WTC11 (cell line): ENCODE data around the gene SDR9C7.
"Not testable (repeated sequence)": the region's sequence is repeated elsewhere in the genome, so short reads cannot be mapped to it uniquely, and the experiment has no call there.

Experiments
- ATF1 ChIP-seq: sonication (generic); formaldehyde crosslinking; IDR thresholded peaks from 2 replicates; pipeline ENCODE4 v1.8.1; 2023; ENCODE audit warnings: mild to moderate bottlenecking, moderate library complexity, missing genetic modification reagents
- ATF2 ChIP-seq: sonication (generic); formaldehyde crosslinking; IDR thresholded peaks from 2 replicates; pipeline ENCODE4 v1.8.1; 2022; ENCODE audit warnings: low read depth, missing genetic modification reagents, borderline replicate concordance
- CREB1 ChIP-seq: sonication (generic); formaldehyde crosslinking; IDR thresholded peaks from 2 replicates; pipeline ENCODE4 v1.8.0; 2023; ENCODE audit warnings: mild to moderate bottlenecking, missing genetic modification reagents
- CTCF ChIP-seq: fragments of 200-600 bp; IDR thresholded peaks from 2 replicates; pipeline ENCODE4 v1.8.0; 2022; ENCODE audit warnings: antibody characterized with exemption
- SMAD3 ChIP-seq: sonication (generic); formaldehyde crosslinking; IDR thresholded peaks from 2 replicates; pipeline ENCODE4 v1.8.0; 2022; ENCODE audit warnings: missing genetic modification reagents, mild to moderate bottlenecking, borderline replicate concordance
- ZNF671 ChIP-seq: fragments of 250-450 bp; sonication (Bioruptor Pico); IDR thresholded peaks from 2 replicates; pipeline ENCODE4 v1.8.0; 2021; ENCODE audit warnings: mild to moderate bottlenecking
- TF ChIP-seq, protein P1 (sequence below): sonication (generic); formaldehyde crosslinking; IDR thresholded peaks from 2 replicates; pipeline ENCODE4 v1.8.0; 2022; ENCODE audit warnings: missing genetic modification reagents
- TF ChIP-seq, protein P2 (sequence below): sonication (generic); formaldehyde crosslinking; IDR thresholded peaks from 2 replicates; pipeline ENCODE4 v1.8.0; 2022; ENCODE audit warnings: mild to moderate bottlenecking, missing genetic modification reagents

DNA sequence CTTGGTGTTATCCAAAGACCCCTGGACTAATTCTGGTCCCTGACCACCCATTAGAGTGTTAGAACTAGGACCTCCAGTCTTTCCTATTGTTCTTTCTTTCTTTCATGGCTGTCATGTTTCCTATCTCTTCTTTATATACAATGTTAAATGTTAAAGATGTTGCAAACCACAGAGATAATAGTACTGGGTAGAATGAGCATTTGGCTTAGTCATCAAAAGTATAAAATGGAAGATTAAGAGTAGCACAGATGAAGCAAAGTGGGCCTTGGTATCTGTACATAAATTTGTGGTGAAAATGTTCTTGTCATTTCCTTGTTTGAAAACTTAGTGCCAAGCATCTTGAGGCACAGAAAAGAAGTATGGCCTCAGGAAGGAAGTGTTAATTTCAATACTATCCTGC lies 32.9 kb downstream of the SDR9C7 start:
- TF ChIP-seq CTCF; ZNF671; ATF1 (CRISPR knock-in tag); ATF2 (CRISPR knock-in tag); SMAD3 (CRISPR knock-in tag); CREB1 (CRISPR knock-in tag): not testable (repeated sequence)
- TF ChIP-seq, protein P1, sequence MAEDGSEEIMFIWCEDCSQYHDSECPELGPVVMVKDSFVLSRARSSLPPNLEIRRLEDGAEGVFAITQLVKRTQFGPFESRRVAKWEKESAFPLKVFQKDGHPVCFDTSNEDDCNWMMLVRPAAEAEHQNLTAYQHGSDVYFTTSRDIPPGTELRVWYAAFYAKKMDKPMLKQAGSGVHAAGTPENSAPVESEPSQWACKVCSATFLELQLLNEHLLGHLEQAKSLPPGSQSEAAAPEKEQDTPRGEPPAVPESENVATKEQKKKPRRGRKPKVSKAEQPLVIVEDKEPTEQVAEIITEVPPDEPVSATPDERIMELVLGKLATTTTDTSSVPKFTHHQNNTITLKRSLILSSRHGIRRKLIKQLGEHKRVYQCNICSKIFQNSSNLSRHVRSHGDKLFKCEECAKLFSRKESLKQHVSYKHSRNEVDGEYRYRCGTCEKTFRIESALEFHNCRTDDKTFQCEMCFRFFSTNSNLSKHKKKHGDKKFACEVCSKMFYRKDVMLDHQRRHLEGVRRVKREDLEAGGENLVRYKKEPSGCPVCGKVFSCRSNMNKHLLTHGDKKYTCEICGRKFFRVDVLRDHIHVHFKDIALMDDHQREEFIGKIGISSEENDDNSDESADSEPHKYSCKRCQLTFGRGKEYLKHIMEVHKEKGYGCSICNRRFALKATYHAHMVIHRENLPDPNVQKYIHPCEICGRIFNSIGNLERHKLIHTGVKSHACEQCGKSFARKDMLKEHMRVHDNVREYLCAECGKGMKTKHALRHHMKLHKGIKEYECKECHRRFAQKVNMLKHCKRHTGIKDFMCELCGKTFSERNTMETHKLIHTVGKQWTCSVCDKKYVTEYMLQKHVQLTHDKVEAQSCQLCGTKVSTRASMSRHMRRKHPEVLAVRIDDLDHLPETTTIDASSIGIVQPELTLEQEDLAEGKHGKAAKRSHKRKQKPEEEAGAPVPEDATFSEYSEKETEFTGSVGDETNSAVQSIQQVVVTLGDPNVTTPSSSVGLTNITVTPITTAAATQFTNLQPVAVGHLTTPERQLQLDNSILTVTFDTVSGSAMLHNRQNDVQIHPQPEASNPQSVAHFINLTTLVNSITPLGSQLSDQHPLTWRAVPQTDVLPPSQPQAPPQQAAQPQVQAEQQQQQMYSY (CRISPR knock-in tag), result not testable (repeated sequence)
- TF ChIP-seq, protein P2, sequence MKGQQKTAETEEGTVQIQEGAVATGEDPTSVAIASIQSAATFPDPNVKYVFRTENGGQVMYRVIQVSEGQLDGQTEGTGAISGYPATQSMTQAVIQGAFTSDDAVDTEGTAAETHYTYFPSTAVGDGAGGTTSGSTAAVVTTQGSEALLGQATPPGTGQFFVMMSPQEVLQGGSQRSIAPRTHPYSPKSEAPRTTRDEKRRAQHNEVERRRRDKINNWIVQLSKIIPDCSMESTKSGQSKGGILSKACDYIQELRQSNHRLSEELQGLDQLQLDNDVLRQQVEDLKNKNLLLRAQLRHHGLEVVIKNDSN (CRISPR knock-in tag), result not testable (repeated sequence)
